Measurements from ENCODE around the gene MOV10L1. TPM values are rescaled to one million over a fixed set of nuclear protein-coding genes. Genes with fewer than 3 reads are reported as not detected.
"Not testable (repeated sequence)": the region's sequence is repeated elsewhere in the genome, so short reads cannot be mapped to it uniquely, and the experiment has no call there.

Gene MOV10L1
- total RNA-seq, 3 donors from 2014 or later: 0.29 to 1.0 (median 0.49) TPM

- Histone ChIP-seq H3K4me1 (ENCODE audit: low read depth) (no peaks in the 10 kb centered on the region), H3K4me3 (no peak overlapping the region), H3K36me3 (ENCODE audit: low read depth) (no peaks in the 10 kb centered on the region), H3K9me3 (no peaks in the 10 kb centered on the region)
- no peak for TF ChIP-seq CTCF (IDR thresholded peaks at IDR 0.05)
- no peak for ATAC-seq
- no peak for DNase-seq
- intact Hi-C loops (cut with DNase I, micrococcal nuclease): no loop called here
Observed at GRCh38 chr22:50143096-50143495, 53.3 kb downstream of the MOV10L1 start.

DNA sequence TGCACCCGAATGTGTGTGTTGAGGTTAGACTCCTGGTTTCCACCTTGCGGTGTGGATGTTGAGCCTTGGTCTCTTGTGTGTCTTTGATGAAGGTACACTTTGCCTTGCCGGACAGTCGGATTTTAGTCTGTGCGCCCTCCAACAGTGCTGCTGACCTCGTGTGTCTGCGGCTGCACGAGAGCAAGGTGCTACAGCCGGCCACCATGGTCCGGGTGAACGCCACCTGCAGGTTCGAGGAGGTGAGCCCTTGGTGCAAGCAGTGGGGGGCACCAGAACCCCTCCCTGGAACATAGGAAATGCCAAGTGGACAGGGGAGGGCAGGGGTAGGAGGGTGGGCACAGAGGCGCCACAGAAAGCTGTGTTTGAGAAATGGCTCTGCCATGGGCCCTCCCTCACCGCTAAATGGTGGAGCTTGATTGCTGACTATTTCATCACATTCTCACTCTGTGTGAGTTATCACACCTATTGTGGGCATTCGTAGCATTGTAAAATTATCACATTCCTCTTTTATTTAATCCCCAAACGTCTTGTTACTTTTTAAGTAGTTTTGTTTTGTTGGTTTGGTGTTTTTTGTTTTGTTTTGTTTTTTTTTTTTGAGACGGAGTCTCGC lies 54.3 kb downstream of the MOV10L1 start:
- DNase-seq (no peak), ATAC-seq (no peak)
- no peaks in the 10 kb centered on the region for H3K4me1 ChIP-seq (ENCODE audit: low read depth)
- intact Hi-C loops (cut with DNase I, micrococcal nuclease): no loop called here
- no peaks in the 10 kb centered on the region for H3K36me3 ChIP-seq (ENCODE audit: low read depth)
- TF ChIP-seq CTCF (IDR thresholded peaks at IDR 0.05): no peak
- no peaks in the 10 kb centered on the region for H3K9me3 ChIP-seq
- H3K4me3 ChIP-seq: no peak overlapping the region

GRCh38 chr22:50145721-50146438 lies 56.1 kb downstream of the MOV10L1 start:
- no peaks in the 10 kb centered on the region for H3K9me3 ChIP-seq
- DNase-seq (no peak), ATAC-seq (no peak)
- intact Hi-C loops (cut with DNase I, micrococcal nuclease): loop anchor here (5.0 kb wide), 1 partner anchor 66 kb away; no protein-coding TSS in a partner anchor
- H3K4me1 ChIP-seq (ENCODE audit: low read depth): no peaks in the 10 kb centered on the region
- H3K4me3 ChIP-seq: no peak overlapping the region
- H3K36me3 ChIP-seq (ENCODE audit: low read depth): no peaks in the 10 kb centered on the region
- TF ChIP-seq CTCF (IDR thresholded peaks at IDR 0.05): no peak

DNA sequence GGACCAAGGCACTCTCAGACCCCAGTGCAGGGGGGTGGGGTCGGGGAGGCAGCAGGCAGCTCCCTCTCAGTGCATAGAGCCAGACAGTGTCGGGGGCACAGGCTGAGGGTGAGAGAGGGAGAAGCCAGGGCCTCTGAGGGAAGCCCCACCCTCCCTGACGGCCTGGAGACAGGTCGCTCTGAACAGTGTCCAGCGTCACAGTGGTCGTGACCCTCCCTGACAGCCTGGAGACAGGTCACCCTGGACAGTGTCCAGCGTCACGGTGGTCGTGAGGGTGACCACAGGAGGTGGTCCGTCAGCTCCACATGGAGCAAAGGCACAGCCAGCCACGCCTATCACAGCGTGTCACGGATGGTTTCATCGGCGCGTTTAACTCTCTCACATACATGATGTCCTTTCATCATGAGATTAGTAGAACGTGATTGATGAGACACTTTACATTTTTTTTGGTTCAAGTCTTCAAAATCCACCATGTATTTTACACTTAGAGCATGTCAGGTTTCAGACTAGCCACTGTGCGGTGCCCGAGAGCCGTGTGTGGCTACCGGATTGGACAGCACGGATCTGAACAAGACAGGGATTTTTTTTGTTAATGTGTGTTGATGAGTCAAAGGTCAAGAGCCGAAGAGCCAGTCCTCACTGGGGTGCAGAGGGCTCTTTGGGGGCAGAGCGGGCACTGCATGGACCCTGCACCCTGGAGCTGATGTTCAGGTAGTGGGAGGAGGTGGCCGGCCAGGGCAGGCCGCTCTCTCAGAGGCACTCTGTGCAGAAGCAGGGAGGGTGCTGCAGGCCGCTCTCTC lies 56.8 kb downstream of the MOV10L1 start:
- TF ChIP-seq CTCF (IDR thresholded peaks at IDR 0.05): peak; percentile 56
- intact Hi-C loops (cut with DNase I, micrococcal nuclease): loop anchor here (5.0 kb wide), 1 partner anchor 66 kb away; no protein-coding TSS in a partner anchor
- no peak overlapping the region for H3K4me3 ChIP-seq
- DNase-seq (peak in 2 of 3 donors; percentile 60 to 74), ATAC-seq (peak; percentile 71)
- no peaks in the 10 kb centered on the region for H3K4me1 ChIP-seq (ENCODE audit: low read depth)
- no peaks in the 10 kb centered on the region for H3K9me3 ChIP-seq
- no peaks in the 10 kb centered on the region for H3K36me3 ChIP-seq (ENCODE audit: low read depth)

DNA sequence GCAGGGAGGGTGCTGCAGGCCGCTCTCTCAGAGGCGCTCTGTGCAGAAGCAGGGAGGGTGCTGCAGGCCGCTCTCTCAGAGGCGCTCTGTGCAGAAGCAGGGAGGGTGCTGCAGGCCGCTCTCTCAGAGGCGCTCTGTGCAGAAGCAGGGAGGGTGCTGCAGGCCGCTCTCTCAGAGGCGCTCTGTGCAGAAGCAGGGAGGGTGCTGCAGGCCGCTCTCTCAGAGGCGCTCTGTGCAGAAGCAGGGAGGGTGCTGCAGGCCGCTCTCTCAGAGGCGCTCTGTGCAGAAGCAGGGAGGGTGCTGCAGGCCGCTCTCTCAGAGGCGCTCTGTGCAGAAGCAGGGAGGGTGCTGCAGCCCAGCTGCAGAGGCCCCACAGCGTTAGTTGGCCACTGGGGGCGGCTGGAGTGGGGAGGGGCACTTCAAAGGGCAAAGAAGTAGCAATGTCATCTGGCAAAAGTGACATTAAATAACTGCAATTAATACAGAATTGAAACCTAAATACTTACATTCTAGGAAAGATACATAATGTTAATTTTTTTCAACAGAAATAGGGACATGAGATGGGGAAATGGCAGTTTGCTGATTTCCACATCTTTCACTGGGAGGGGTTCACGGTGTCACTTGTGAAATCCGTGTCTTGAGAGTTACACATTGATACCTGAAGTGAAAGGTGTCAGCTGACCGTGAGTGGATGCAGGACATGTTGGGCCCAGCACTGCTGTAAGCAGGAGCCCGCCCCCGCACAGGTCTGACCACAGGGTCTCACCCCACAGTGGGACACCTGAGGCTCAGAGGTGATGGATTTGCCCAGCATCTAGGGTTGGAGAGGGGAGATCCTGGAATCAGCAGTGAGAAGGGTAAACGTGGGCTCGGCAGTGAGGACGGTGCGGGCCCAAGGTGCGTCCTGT lies 57.7 kb downstream of the MOV10L1 start:
- H3K36me3 ChIP-seq (ENCODE audit: low read depth); DNase-seq; H3K9me3 ChIP-seq; H3K4me3 ChIP-seq; H3K4me1 ChIP-seq (ENCODE audit: low read depth); ATAC-seq: not testable (repeated sequence)
- intact Hi-C loops (cut with DNase I, micrococcal nuclease): loop anchor here (5.0 kb wide), 1 partner anchor 65 kb away; no protein-coding TSS in a partner anchor
